Sigmoid colon (tissue), 7 donors: ENCODE data around the gene ETV6. TPM values are rescaled to one million over a fixed set of nuclear protein-coding genes. Genes with fewer than 3 reads are reported as not detected.

Experiments used
- DNase-seq: peaks from one replicate; pipeline ENCODE4 v3.0.0-alpha.2; 2019
- H3K27ac ChIP-seq, 4 donors: fragments of 200-600 bp; sonication (generic); one replicate each; pipeline ENCODE4 v1.5.1; 2016 to 2019; ENCODE audit warnings: mild to moderate bottlenecking in 1 of 4
- H3K27me3 ChIP-seq, 3 donors: fragments of 200-600 bp; sonication (generic); one replicate each; pipeline ENCODE4 v1.5.1; 2019; ENCODE audit warnings: mild to moderate bottlenecking in 1 of 3
- H3K36me3 ChIP-seq, 4 donors: fragments of 200-600 bp; sonication (generic); one replicate each; pipeline ENCODE4 v1.5.1; 2016 to 2019
- H3K4me1 ChIP-seq, 4 donors: fragments of 200-600 bp; sonication (generic); one replicate each; pipeline ENCODE4 v1.5.1; 2017 to 2019
- H3K4me3 ChIP-seq, 4 donors: fragments of 200-600 bp; sonication (generic); one replicate each; pipeline ENCODE4 v1.5.1; 2017 to 2019; ENCODE audit warnings: mild to moderate bottlenecking in 2 of 4, moderate library complexity in 1 of 4
- H3K9me3 ChIP-seq, 4 donors: fragments of 200-600 bp in 3 of 4; sonication (generic) in 3 of 4; one replicate each; pipeline versions ENCODE4 v1.5.1 to v1.6.1; 2013 to 2019
- EP300 ChIP-seq, 4 donors: sonication (generic); formaldehyde crosslinking; IDR thresholded peaks; one replicate each; pipeline ENCODE4 v1.6.1; 2017; ENCODE audit warnings: antibody characterized with exemption in 4 of 4
- POLR2A ChIP-seq, 2 donors: fragments of 450-650 bp; IDR thresholded peaks; one replicate each; pipeline ENCODE4 v1.6.1; 2016; ENCODE audit warnings: antibody characterized with exemption in 2 of 2, mild to moderate bottlenecking in 2 of 2, moderate library complexity in 2 of 2
- POLR2AphosphoS5 ChIP-seq, 4 donors: sonication (generic); formaldehyde crosslinking; IDR thresholded peaks; one replicate each; pipeline ENCODE4 v1.6.1; 2017; ENCODE audit warnings: antibody characterized with exemption in 4 of 4
- WGBS, 2 donors: extraction: QIAGEN DNeasy Blood & Tissue Kit; methylation state at CpG; one replicate each; pipeline ENCODE4 v1.1.7; 2013; 5-methylcytosine and 5-hydroxymethylcytosine counted together
- intact Hi-C: fragments of 100-400 bp; cut with DNase I; formaldehyde crosslinking; loops from one replicate; pipeline ENCODE4 v1.15.1; 2023
- polyA plus RNA-seq, 3 donors: library from polyadenylated mRNA; stranded (reverse); fragments of 200-250 nt; gene quantifications; one replicate each; pipeline ENCODE4 v1.2.3, GENCODE V29; 2013
- total RNA-seq, 4 donors: library from RNA; depleted of rRNA; stranded (reverse); fragments of >200 nt; gene quantifications; one replicate each; pipeline ENCODE4 v1.1.0, GENCODE V29; 2016
- TF ChIP-seq, protein P1 (sequence below), 4 experiments: fragments of 450-650 bp in 3 of 4; fragments of 200-600 bp in 1 of 4; IDR thresholded peaks; one replicate each; pipeline ENCODE4 v1.5.1; 2016 to 2019; ENCODE audit warnings: antibody characterized with exemption in 4 of 4, mild to moderate bottlenecking in 3 of 4, moderate library complexity in 2 of 4
- donor health status: healthy with polysubstance abuse.
- donor health status: Bipolar disorder and iron deficiency.
- donor health status: healthy.

The ETV6 gene
- total and polyA plus RNA-seq, 7 donors = 8.4 to 35.2 (median 16.3) TPM

DNA sequence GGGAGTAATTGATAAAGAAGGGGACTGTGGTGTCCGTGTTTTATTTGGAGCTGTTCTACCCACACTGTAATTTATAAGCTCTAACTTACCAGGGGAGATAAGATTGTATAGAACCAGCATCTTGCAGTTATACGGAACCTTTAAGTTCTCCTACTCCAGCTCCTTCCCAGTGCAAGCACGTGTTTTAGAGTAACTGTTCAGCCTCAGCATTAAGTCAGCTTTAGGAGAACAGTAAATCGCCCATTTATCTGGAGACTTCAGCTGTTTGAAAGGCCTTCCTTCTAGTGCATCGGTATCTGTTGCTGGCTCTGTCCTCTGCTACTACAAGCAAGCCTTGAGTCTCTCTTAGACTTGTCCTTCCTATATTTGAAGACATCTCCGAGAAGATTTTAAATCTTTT is 95.6 kb downstream of the ETV6 start:
- no peaks in the 10 kb centered on the region for H3K36me3 ChIP-seq
- 87 to 96% methylated on average over 6 of the region's 6 CpGs for WGBS, 2 donors
- peak overlapping the region; percentile 37 to 92 (median 59) for H3K27ac ChIP-seq
- intact Hi-C loops = no loop called here
- H3K4me1 ChIP-seq = peaks cover 0 to 89% (median 65%) of the 10 kb centered on the region in 4 donors
- H3K27me3 ChIP-seq = no peaks in the 10 kb centered on the region
- no peaks in the 10 kb centered on the region for H3K9me3 ChIP-seq
- TF ChIP-seq POLR2AphosphoS5 (IDR thresholded peaks at IDR 0.05) = no peak
- TF ChIP-seq POLR2A (IDR thresholded peaks at IDR 0.05) = no peak
- TF ChIP-seq EP300 (IDR thresholded peaks at IDR 0.05) = no peak
- TF ChIP-seq, protein P1, sequence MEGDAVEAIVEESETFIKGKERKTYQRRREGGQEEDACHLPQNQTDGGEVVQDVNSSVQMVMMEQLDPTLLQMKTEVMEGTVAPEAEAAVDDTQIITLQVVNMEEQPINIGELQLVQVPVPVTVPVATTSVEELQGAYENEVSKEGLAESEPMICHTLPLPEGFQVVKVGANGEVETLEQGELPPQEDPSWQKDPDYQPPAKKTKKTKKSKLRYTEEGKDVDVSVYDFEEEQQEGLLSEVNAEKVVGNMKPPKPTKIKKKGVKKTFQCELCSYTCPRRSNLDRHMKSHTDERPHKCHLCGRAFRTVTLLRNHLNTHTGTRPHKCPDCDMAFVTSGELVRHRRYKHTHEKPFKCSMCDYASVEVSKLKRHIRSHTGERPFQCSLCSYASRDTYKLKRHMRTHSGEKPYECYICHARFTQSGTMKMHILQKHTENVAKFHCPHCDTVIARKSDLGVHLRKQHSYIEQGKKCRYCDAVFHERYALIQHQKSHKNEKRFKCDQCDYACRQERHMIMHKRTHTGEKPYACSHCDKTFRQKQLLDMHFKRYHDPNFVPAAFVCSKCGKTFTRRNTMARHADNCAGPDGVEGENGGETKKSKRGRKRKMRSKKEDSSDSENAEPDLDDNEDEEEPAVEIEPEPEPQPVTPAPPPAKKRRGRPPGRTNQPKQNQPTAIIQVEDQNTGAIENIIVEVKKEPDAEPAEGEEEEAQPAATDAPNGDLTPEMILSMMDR (IDR thresholded peaks at IDR 0.05) = no peak
- no peak overlapping the region for H3K4me3 ChIP-seq
- no peak for DNase-seq

DNA sequence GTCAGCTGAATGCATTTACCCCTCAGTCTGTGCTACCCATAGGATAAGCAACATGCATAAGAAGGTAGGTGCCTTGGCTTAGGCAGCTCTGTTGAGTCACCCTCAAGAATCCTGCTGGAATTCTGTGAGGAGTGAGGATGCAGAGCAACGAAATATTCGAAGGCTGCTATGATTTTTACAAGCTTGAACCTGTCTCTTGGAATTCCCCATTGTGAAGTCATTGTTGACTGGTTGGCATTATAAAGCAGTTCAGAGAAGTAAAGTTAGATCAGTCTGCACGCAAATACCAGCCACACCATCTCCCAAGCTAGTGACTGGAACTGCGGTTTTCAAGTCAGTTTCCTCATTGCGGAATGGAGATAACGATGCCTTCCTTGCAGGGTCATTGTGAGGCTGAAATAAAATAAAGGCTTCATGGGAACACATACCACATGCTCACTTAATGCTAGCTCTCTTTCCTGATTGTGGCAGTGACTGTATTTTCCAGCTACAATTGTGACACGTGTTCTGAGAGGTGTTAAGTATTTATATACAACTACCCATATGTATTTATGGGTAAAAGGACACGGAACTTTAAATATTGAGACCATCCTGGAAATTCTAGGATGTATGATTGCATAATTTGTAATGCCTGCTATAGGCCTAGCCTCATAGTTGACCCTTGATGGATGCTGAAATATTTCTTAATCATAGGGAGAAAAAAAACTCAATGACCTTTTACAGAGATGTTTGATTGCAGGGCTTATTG is 96.7 kb downstream of the ETV6 start:
- H3K4me3 ChIP-seq = no peak overlapping the region
- H3K4me1 ChIP-seq = peaks cover 0 to 89% (median 62%) of the 10 kb centered on the region in 4 donors
- peak overlapping the region; percentile 37 to 92 (median 59) for H3K27ac ChIP-seq
- H3K27me3 ChIP-seq = no peaks in the 10 kb centered on the region
- intact Hi-C loops = no loop called here
- H3K9me3 ChIP-seq = no peaks in the 10 kb centered on the region
- no peaks in the 10 kb centered on the region for H3K36me3 ChIP-seq
- TF ChIP-seq, protein P1 (IDR thresholded peaks at IDR 0.05) = no peak
- TF ChIP-seq EP300 (IDR thresholded peaks at IDR 0.05) (no peak), POLR2A (IDR thresholded peaks at IDR 0.05) (no peak), POLR2AphosphoS5 (IDR thresholded peaks at IDR 0.05) (no peak)
- DNase-seq = no peak
- 32 to 36% methylated on average over 8 of the region's 8 CpGs for WGBS, 2 donors

DNA sequence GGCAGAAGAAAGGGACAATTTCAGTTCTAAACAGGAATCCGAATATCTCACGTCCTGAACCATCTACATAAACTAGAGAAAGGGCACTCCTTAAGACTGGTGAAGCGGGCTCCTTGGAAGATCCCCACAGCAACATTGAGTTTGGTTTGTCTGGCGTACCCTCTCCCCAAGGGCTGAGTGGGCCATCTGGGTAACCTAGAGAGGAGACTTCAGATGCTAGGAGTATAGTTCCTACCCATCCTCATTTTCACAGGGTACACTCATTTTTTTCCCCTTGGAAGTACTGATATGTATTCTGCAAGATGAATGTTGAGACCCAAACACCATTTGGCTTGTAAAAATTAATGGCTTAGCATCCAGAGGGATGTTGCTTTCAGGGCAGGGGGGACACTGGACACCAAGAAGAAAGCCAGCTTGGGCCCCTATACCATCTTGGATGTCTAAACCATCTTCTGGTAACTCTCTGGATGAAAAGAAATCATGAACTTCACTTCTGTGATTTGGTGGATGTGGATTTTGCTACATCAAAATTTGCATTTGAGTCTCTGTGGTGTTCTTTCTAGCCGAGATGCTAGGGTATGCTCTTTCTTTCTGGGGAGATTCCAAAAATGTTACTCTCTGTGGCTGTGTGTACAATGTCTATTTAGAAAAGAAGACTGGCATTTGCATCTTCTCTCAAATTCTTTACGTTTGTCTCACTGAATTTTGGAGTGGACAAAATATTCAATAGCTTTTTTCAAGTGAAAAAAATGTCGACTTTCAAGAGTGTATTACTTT is 97.7 kb downstream of the ETV6 start:
- TF ChIP-seq EP300 (IDR thresholded peaks at IDR 0.05) = no peak
- TF ChIP-seq, protein P1 (IDR thresholded peaks at IDR 0.05) = no peak
- no peak for TF ChIP-seq POLR2A (IDR thresholded peaks at IDR 0.05)
- peak overlapping the region in 3 of 4 donors; percentile 49 to 92 (median 69) for H3K27ac ChIP-seq
- H3K27me3 ChIP-seq = no peaks in the 10 kb centered on the region
- H3K36me3 ChIP-seq = no peaks in the 10 kb centered on the region
- 88 to 91% methylated on average over 7 of the region's 7 CpGs for WGBS, 2 donors
- no peak for DNase-seq
- no peaks in the 10 kb centered on the region for H3K9me3 ChIP-seq
- peaks cover 0 to 84% (median 60%) of the 10 kb centered on the region in 4 donors for H3K4me1 ChIP-seq
- no peak overlapping the region for H3K4me3 ChIP-seq
- intact Hi-C loops = no loop called here

DNA sequence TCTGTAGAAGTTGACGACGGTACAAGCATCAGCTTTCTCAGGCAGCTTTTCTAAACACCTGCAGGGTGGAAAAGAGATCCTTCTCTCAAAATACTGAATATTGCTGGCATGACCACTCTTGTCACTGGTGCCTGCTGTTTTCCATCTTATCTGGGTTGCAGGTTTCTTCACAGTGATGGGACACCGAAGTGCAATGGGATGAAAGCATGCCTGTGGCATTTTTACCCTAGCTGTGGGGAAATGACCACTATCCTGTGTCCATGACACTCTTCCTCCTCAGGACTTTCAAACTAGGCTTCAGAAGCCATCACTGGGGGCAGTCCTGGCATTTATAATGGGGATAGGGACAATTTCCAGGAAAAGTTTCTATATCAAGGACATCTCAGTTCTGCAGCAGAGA is 98.5 kb downstream of the ETV6 start:
- Histone ChIP-seq H3K9me3 (no peaks in the 10 kb centered on the region), H3K27me3 (no peaks in the 10 kb centered on the region), H3K4me1 (peaks cover 0 to 87% (median 67%) of the 10 kb centered on the region in 4 donors), H3K4me3 (no peak overlapping the region), H3K36me3 (no peaks in the 10 kb centered on the region), H3K27ac (peak overlapping the region in 2 of 4 donors; percentile 69 to 92)
- 88 to 94% methylated on average over 3 of the region's 3 CpGs for WGBS, 2 donors
- intact Hi-C loops = no loop called here
- no peak for DNase-seq
- TF ChIP-seq POLR2AphosphoS5 (IDR thresholded peaks at IDR 0.05) (no peak), EP300 (IDR thresholded peaks at IDR 0.05) (no peak), POLR2A (IDR thresholded peaks at IDR 0.05) (no peak)
- TF ChIP-seq, protein P1 (IDR thresholded peaks at IDR 0.05) = no peak
